ENCODE data around the gene RAB11FIP5. TPM values are rescaled to one million over a fixed set of nuclear protein-coding genes. Genes with fewer than 3 reads are reported as not detected.

The RAB11FIP5 gene
- total RNA-seq, 1 experiment from 2014 or later, result 12.9 TPM

GRCh38 chr2:73081181-73081671 is 31.5 kb downstream of the RAB11FIP5 start:
- Histone ChIP-seq H3K27ac (ENCODE audit: low read depth, low read length, poor library complexity, severe bottlenecking) (no peak overlapping the region), H3K36me3 (ENCODE audit: insufficient read depth, low read length, poor library complexity, severe bottlenecking) (no peaks in the 10 kb centered on the region), H3K27me3 (replicated peaks; ENCODE audit: insufficient read depth, low read depth, low read length, poor library complexity) (no peaks in the 10 kb centered on the region), H3K9me3 (ENCODE audit: low read depth, low read length, poor library complexity, severe bottlenecking) (no peaks in the 10 kb centered on the region), H3K4me1 (ENCODE audit: insufficient read depth, low read length, poor library complexity, severe bottlenecking) (no peaks in the 10 kb centered on the region), H3K4me3 (ENCODE audit: low read depth, low read length, poor library complexity, severe bottlenecking) (no peak overlapping the region)
- ChIA-PET POLR2A (ENCODE audit: low non-redundant PET) (no interaction called here), CTCF (no interaction called here)
- intact Hi-C loops (cut with micrococcal nuclease; ENCODE audit: unreplicated experiment), result loop anchor here (10.0 kb wide), 1 partner anchor 186 kb away; no protein-coding TSS in a partner anchor
- TF ChIP-seq EZH2 (IDR thresholded peaks at IDR 0.05; ENCODE audit: borderline replicate concordance, low read depth, low read length, poor library complexity, severe bottlenecking) (no peak), CTCF (conservative IDR thresholded peaks at IDR 0.05; ENCODE audit: low read depth, low read length) (no peak)
- no TSS peak for BruUV-seq (replicated peaks)
- DNase-seq (ENCODE audit: low spot score), result no peak

GRCh38 chr2:73080321-73081131 is 32.2 kb downstream of the RAB11FIP5 start:
- no peak for DNase-seq (ENCODE audit: low spot score)
- no peak overlapping the region for H3K4me3 ChIP-seq (ENCODE audit: low read depth, low read length, poor library complexity, severe bottlenecking)
- intact Hi-C loops (cut with micrococcal nuclease; ENCODE audit: unreplicated experiment), result loop anchor here (10.0 kb wide), 1 partner anchor 186 kb away; no protein-coding TSS in a partner anchor
- POLR2A ChIA-PET (ENCODE audit: low non-redundant PET), result no interaction called here
- H3K4me1 ChIP-seq (ENCODE audit: insufficient read depth, low read length, poor library complexity, severe bottlenecking), result no peaks in the 10 kb centered on the region
- H3K36me3 ChIP-seq (ENCODE audit: insufficient read depth, low read length, poor library complexity, severe bottlenecking), result no peaks in the 10 kb centered on the region
- no peaks in the 10 kb centered on the region for H3K9me3 ChIP-seq (ENCODE audit: low read depth, low read length, poor library complexity, severe bottlenecking)
- no peaks in the 10 kb centered on the region for H3K27me3 ChIP-seq (replicated peaks; ENCODE audit: insufficient read depth, low read depth, low read length, poor library complexity)
- TF ChIP-seq EZH2 (IDR thresholded peaks at IDR 0.05; ENCODE audit: borderline replicate concordance, low read depth, low read length, poor library complexity, severe bottlenecking) (no peak), CTCF (conservative IDR thresholded peaks at IDR 0.05; ENCODE audit: low read depth, low read length) (no peak)
- BruUV-seq (replicated peaks), result no TSS peak
- CTCF ChIA-PET, result no interaction called here
- H3K27ac ChIP-seq (ENCODE audit: low read depth, low read length, poor library complexity, severe bottlenecking), result no peak overlapping the region

- DNase-seq (ENCODE audit: low spot score), result no peak
- no peaks in the 10 kb centered on the region for H3K27me3 ChIP-seq (replicated peaks; ENCODE audit: insufficient read depth, low read depth, low read length, poor library complexity)
- H3K36me3 ChIP-seq (ENCODE audit: insufficient read depth, low read length, poor library complexity, severe bottlenecking), result no peaks in the 10 kb centered on the region
- ChIA-PET CTCF (no interaction called here), POLR2A (ENCODE audit: low non-redundant PET) (no interaction called here)
- TF ChIP-seq EZH2 (IDR thresholded peaks at IDR 0.05; ENCODE audit: borderline replicate concordance, low read depth, low read length, poor library complexity, severe bottlenecking) (no peak), CTCF (conservative IDR thresholded peaks at IDR 0.05; ENCODE audit: low read depth, low read length) (no peak)
- no TSS peak for BruUV-seq (replicated peaks)
- H3K27ac ChIP-seq (ENCODE audit: low read depth, low read length, poor library complexity, severe bottlenecking), result no peak overlapping the region
- H3K9me3 ChIP-seq (ENCODE audit: low read depth, low read length, poor library complexity, severe bottlenecking), result no peaks in the 10 kb centered on the region
- no peak overlapping the region for H3K4me3 ChIP-seq (ENCODE audit: low read depth, low read length, poor library complexity, severe bottlenecking)
- no peaks in the 10 kb centered on the region for H3K4me1 ChIP-seq (ENCODE audit: insufficient read depth, low read length, poor library complexity, severe bottlenecking)
- intact Hi-C loops (cut with micrococcal nuclease; ENCODE audit: unreplicated experiment), result loop anchor here (10.0 kb wide), 1 partner anchor 185 kb away; no protein-coding TSS in a partner anchor
Observed at GRCh38 chr2:73079636-73080035, 33.1 kb downstream of the RAB11FIP5 start.
